HL-60 (cell line): ENCODE measurements around the gene ARHGAP26.

ENCODE experiments used
- GABPA ChIP-seq: IDR thresholded peaks from 2 replicates; pipeline ENCODE4 v1.6.1; 2012; ENCODE audit warnings: low read depth
- POLR2AphosphoS5 ChIP-seq: IDR thresholded peaks from 2 replicates; pipeline ENCODE4 v1.6.1; 2012; ENCODE audit warnings: low read depth
- TF ChIP-seq, protein P1 (sequence below): IDR thresholded peaks from one replicate; pipeline ENCODE4 v1.5.1; 2011; ENCODE audit warnings: low read length, control low read depth, inconsistent platforms; ENCODE audit not compliant: insufficient read depth
- TF ChIP-seq, protein P2 (sequence below): IDR thresholded peaks from 2 replicates; pipeline ENCODE4 v1.6.1; 2012; ENCODE audit warnings: low read depth; ENCODE audit not compliant: insufficient replicate concordance

- TF ChIP-seq, protein P1, sequence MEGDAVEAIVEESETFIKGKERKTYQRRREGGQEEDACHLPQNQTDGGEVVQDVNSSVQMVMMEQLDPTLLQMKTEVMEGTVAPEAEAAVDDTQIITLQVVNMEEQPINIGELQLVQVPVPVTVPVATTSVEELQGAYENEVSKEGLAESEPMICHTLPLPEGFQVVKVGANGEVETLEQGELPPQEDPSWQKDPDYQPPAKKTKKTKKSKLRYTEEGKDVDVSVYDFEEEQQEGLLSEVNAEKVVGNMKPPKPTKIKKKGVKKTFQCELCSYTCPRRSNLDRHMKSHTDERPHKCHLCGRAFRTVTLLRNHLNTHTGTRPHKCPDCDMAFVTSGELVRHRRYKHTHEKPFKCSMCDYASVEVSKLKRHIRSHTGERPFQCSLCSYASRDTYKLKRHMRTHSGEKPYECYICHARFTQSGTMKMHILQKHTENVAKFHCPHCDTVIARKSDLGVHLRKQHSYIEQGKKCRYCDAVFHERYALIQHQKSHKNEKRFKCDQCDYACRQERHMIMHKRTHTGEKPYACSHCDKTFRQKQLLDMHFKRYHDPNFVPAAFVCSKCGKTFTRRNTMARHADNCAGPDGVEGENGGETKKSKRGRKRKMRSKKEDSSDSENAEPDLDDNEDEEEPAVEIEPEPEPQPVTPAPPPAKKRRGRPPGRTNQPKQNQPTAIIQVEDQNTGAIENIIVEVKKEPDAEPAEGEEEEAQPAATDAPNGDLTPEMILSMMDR: no peak
- TF ChIP-seq, protein P2, sequence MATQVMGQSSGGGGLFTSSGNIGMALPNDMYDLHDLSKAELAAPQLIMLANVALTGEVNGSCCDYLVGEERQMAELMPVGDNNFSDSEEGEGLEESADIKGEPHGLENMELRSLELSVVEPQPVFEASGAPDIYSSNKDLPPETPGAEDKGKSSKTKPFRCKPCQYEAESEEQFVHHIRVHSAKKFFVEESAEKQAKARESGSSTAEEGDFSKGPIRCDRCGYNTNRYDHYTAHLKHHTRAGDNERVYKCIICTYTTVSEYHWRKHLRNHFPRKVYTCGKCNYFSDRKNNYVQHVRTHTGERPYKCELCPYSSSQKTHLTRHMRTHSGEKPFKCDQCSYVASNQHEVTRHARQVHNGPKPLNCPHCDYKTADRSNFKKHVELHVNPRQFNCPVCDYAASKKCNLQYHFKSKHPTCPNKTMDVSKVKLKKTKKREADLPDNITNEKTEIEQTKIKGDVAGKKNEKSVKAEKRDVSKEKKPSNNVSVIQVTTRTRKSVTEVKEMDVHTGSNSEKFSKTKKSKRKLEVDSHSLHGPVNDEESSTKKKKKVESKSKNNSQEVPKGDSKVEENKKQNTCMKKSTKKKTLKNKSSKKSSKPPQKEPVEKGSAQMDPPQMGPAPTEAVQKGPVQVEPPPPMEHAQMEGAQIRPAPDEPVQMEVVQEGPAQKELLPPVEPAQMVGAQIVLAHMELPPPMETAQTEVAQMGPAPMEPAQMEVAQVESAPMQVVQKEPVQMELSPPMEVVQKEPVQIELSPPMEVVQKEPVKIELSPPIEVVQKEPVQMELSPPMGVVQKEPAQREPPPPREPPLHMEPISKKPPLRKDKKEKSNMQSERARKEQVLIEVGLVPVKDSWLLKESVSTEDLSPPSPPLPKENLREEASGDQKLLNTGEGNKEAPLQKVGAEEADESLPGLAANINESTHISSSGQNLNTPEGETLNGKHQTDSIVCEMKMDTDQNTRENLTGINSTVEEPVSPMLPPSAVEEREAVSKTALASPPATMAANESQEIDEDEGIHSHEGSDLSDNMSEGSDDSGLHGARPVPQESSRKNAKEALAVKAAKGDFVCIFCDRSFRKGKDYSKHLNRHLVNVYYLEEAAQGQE: no peak
- TF ChIP-seq POLR2AphosphoS5: no peak
- no peak for TF ChIP-seq GABPA
These were observed 49.1 kb downstream of the ARHGAP26 start for GRCh38 chr5:142819292-142819691.
